ENCODE results near the gene COX7A2L.
"Not testable (repeated sequence)": the region's sequence is repeated elsewhere in the genome, so short reads cannot be mapped to it uniquely, and the experiment has no call there.

Gene COX7A2L

GRCh38 chr2:42360890-42361727, at the start of gene COX7A2L:
COX7A2L (minus strand) TSS chr2:42361217; CDS start chr2:42361161, 56 bp downstream.
- peak; percentile 99 for DNase-seq (ENCODE audit: low spot score)

- no peak for DNase-seq (ENCODE audit: low spot score)
Observed at GRCh38 chr2:42408009-42408408, 47.0 kb upstream of the COX7A2L start.

GRCh38 chr2:42407476-42407875, 46.5 kb upstream of the COX7A2L start:
- no peak for DNase-seq (ENCODE audit: low spot score)

GRCh38 chr2:42404676-42405075, 43.7 kb upstream of the COX7A2L start:
- no peak for DNase-seq (ENCODE audit: low spot score)

- no peak for DNase-seq (ENCODE audit: low spot score)
Observed at GRCh38 chr2:42401773-42402172, 40.8 kb upstream of the COX7A2L start.

- DNase-seq (ENCODE audit: low spot score), result not testable (repeated sequence)
Observed at GRCh38 chr2:42398052-42398451, 37.0 kb upstream of the COX7A2L start.

- DNase-seq (ENCODE audit: low spot score), result not testable (repeated sequence)
Observed at GRCh38 chr2:42393320-42393719, 32.3 kb upstream of the COX7A2L start.

- no peak for DNase-seq (ENCODE audit: low spot score)
Observed at GRCh38 chr2:42392191-42392590, 31.2 kb upstream of the COX7A2L start.

- DNase-seq (ENCODE audit: low spot score), result no peak
Observed at GRCh38 chr2:42390401-42390969, 29.5 kb upstream of the COX7A2L start.

GRCh38 chr2:42386682-42387081, 25.7 kb upstream of the COX7A2L start:
- no peak for DNase-seq (ENCODE audit: low spot score)

- DNase-seq (ENCODE audit: low spot score), result peak; percentile 38
Observed at GRCh38 chr2:42385225-42385624, 24.2 kb upstream of the COX7A2L start.

- DNase-seq (ENCODE audit: low spot score), result no peak
Observed at GRCh38 chr2:42383855-42384530, 23.0 kb upstream of the COX7A2L start.

GRCh38 chr2:42382144-42382543, 21.1 kb upstream of the COX7A2L start:
- no peak for DNase-seq (ENCODE audit: low spot score)

GRCh38 chr2:42380026-42380425, 19.0 kb upstream of the COX7A2L start:
- not testable (repeated sequence) for DNase-seq (ENCODE audit: low spot score)

- no peak for DNase-seq (ENCODE audit: low spot score)
Observed at GRCh38 chr2:42378415-42378814, 17.4 kb upstream of the COX7A2L start.

- DNase-seq (ENCODE audit: low spot score), result no peak
Observed at GRCh38 chr2:42376758-42377157, 15.7 kb upstream of the COX7A2L start.

- DNase-seq (ENCODE audit: low spot score), result no peak
Observed at GRCh38 chr2:42372474-42373200, 11.6 kb upstream of the COX7A2L start.

- peak; percentile 22 for DNase-seq (ENCODE audit: low spot score)
Observed at GRCh38 chr2:42371611-42372473, 10.8 kb upstream of the COX7A2L start.

- DNase-seq (ENCODE audit: low spot score), result no peak
Observed at GRCh38 chr2:42369532-42370229, 8.7 kb upstream of the COX7A2L start.

GRCh38 chr2:42368817-42369531, 8.0 kb upstream of the COX7A2L start:
- no peak for DNase-seq (ENCODE audit: low spot score)
